Umbilical cord (tissue), 2 donors: Measurements from ENCODE around the gene MRGPRF. TPM values are rescaled to one million over a fixed set of nuclear protein-coding genes. Genes with fewer than 3 reads are reported as not detected.

Source experiments
- DNase-seq: peaks from one replicate; pipeline ENCODE4 v3.0.0-alpha.2; 2015; ENCODE audit warnings: low spot score
- total RNA-seq: library from RNA; depleted of rRNA; stranded (reverse); fragments of >200 nt; gene quantifications from one replicate; pipeline ENCODE4 v1.2.3, GENCODE V29; 2014; ENCODE audit warnings: low replicate concordance; ENCODE audit not compliant: insufficient read depth

MRGPRF gene, protein sequence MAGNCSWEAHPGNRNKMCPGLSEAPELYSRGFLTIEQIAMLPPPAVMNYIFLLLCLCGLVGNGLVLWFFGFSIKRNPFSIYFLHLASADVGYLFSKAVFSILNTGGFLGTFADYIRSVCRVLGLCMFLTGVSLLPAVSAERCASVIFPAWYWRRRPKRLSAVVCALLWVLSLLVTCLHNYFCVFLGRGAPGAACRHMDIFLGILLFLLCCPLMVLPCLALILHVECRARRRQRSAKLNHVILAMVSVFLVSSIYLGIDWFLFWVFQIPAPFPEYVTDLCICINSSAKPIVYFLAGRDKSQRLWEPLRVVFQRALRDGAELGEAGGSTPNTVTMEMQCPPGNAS
- total RNA-seq: 38.8 TPM

- peak; percentile 91 for DNase-seq
Measured at GRCh38 chr11:69013009-69013951, at the start of gene MRGPRF. MRGPRF (minus strand) TSS chr11:69013246; CDS start chr11:69009901, 3,345 bp downstream.

DNA sequence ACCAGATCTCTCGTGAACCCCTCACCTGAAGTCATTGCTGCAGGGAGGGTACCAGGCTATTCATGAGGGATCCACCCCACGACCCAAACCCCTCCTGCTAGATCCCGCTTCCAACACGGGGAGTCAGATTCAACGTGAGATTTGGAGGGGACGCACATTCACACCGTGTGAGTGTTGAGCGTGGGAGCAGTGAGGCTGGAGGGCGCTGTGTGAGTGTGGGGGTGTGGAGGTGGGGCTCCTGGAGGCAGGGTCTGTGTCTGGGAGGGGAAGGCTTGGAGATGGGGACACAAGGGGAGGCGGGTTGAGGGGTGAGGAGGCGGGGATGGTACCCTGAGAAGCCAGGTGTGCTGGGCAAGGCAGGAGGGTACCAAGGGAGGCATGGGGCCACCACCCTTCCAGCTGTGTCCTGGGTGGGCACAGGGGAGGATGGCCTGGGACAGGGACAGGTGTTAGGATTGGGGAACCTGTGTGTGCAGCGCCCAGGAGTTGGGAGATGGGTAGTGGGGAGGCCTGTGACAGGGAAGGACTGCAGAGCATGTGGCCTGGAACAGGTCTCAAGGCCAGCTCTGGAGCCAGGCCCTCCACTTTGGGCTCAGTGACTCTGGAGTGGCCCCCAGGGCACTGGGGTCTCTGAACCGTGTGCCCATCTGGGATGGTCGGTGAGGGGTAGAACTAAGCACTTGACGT is 49.3 kb upstream of the MRGPRF start:
- DNase-seq: no peak

GRCh38 chr11:69061713-69062053 is 48.6 kb upstream of the MRGPRF start:
- DNase-seq: no peak

DNA sequence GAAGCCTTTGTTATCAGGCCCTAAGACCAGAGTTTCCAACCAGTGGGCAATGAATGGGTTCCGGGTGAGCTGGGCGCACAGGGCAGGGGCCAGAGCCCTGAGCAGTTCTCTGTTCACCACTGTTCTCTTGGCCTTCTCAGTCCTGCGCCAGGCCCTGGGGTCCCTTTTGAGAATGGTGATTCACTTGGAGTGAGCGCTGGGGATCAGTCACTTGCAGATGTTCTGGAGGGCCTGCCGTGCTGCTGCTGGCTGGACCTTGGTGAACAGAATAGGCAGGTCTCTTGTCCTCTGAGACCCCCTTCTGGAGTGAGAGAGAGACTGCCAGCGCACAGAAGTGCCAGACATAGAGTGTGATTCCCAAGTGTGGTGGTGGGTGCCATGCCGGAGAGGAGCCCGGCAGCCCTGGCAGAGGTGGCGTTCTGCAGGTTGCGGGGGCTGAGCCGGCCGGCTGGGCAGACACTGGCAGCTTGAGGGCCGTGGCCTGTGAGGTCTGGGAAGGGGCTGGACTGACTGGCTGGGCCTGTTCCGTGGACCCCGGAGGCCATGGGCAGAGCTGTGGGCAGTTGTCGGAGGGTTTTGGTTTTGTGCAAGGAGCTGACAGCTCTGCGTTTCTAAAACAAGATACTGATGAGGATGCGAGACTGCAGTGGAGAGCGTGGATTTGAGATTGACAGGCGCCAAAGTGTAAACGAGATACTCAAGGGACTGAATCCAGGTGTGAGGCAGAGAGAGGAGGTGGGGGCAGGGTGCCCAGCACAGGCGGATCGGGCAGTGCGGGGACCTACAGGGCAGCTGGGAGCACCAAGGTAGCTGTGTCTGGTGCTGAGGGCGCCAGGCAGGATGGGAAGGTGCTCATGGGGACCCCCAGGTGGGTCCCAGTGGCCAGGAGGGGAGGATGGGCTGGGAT is 48.0 kb upstream of the MRGPRF start:
- no peak for DNase-seq

GRCh38 chr11:69059985-69060384 is 46.9 kb upstream of the MRGPRF start:
- DNase-seq: no peak

DNA sequence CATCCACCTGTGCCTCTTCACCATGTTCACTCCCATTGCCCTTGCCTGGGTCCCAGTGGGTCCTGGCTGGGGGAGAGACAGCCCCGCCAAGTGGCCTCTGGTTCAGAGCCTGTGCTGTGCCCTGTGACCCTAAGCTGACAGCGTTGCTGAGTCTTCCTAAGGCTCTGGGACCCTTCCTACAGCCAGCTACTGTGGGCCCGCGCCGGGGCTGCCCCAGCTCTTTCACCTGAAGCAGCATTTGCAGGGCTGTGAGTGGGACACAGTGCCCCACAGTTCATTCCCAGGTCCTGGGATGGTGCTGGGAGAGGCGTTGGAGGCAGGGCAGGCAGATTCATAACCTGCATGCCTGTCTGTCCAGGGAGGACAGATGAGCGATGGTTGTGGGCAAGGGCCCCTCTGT is 46.4 kb upstream of the MRGPRF start:
- DNase-seq: no peak

- no peak for DNase-seq
Measured at GRCh38 chr11:69058511-69059270, 45.6 kb upstream of the MRGPRF start.

DNA sequence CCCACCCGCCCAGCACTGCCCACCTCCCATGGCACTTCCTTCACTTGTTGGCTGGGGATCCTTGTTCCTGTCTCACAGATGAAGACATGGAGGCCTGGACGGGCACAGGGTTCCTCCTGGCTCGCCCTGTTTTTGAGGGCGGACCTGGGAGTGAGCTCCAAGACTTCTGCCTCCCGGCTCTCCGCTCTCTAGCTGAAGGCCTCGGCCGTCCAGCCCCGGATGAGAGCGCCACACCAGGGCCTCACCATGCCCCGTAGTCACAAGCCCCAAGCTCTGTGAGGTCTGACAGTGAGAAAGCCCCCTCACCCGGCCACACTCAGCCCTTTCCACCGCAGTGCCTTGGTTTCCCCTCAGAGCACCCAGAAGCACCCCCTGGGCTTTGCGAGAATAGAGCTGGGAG is 44.8 kb upstream of the MRGPRF start:
- DNase-seq: no peak

DNA sequence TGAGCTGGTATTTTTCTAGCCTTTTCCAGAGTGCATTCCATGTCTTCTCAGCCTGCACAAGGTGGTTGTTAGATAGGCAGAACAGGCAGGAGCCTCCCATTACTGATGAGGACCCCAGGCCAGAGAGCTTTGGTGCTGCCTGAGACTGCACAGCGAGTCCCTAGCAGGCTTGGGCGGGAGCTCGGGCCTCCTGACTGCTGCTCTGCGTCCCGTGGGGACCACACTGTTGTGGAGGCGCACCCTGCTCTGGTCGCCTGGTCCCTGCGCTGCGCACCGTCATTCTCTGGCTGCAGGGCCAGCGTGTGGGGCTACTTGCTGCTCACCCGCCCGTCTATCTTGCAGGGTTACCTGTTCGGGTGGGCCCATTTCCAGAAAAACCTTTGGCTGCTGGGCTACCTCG is 44.2 kb upstream of the MRGPRF start:
- no peak for DNase-seq

DNA sequence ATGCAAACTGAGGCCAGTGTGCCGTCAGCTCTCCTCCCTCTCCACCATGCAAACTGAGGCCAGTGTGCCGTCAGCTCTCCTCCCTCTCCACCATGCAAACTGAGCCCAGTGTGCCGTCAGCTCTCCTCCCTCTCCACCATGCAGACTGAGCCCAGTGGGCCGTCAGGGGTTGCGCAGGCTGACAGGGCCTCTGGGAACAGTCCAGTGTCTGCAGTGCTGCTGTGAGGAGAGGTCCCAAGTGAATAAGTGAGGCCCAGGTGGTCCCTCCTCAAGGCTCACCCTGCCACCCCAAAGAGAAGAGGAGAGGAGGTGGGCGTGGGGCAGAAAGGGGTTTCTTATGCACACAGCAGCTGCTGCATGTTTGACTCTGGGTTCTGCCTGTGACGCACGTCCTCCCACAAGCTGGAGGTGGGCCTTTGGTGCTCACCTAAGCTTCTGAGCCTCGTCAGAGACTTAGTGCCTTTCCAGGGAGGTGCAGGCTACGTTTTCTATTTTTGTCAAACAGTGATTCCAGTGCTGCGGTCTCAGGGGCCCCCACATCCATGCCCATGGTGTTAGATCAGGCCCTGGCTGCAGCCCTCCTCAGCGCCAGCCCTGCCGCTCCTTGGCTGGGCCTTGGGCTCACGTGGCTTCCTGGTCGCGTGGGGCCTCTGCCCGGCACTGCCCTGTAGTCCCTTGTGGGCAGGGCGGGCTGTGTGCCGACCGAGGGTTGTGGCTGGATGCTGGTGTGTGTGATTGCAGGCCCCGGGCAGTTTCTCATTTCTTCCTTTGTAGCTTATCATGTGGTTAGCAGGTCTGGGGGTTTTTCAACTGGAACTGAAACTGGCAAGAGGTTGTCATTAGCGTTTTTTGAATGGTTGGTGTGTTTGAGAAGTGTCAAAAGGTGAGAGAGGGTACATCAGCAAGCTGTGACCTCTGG is 42.8 kb upstream of the MRGPRF start:
- DNase-seq: peak; percentile 14

DNA sequence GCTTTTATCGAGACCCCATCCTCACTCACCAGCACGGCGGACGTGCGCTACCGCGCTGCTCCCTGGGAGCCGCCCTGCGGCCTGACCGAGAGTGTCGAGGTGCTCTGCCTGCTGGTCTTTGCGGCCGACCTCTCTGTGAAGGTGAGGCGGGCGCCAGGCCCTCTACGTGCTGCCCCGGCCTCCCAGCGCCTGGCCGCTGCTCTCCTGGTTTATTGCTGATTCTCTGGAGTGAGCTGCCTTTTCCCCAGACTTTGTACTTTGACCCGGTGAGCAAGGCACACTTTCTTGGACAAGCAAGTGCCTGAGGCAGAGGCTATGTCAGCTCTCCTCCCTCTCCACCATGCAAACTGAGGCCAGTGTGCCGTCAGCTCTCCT is 42.2 kb upstream of the MRGPRF start:
- no peak for DNase-seq

DNA sequence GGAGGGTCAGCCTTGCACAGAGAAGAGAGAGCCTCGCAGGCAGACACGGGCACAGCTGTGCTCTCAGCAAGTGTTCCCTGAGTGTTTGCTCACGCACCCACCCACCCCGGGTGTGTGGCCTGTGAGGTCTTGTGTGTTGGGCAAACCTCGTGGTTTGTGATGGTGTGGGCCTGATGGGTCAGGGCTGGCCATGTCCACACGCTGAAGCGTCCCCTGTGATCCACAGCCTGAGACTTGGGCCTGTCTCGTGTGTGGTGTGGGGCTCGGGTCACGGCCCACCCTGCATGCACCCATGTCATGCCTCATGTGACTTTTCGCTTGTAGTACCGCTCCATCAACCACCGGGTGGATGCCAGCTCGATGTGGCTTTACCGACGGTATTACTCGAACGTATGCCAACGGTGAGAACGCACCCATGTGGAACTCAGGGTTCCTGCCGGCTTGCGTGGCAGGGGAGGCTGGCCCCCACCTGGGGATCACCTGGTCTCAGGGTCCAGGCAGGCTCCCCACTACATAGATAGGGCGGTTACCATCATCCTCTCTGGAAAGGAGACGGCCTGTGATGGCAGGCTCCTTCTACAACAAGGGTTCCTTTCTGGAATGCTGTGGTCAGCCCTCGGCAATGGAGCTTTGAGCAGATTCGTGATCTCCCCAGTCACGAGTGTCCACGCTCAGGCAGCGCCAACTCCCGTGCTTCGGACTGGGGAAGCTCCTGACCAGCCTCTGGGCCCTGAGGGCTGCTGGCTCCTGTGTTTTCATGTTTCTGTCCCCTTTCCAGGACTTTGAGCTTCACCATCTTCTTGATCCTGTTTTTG is 41.6 kb upstream of the MRGPRF start:
- no peak for DNase-seq

DNA sequence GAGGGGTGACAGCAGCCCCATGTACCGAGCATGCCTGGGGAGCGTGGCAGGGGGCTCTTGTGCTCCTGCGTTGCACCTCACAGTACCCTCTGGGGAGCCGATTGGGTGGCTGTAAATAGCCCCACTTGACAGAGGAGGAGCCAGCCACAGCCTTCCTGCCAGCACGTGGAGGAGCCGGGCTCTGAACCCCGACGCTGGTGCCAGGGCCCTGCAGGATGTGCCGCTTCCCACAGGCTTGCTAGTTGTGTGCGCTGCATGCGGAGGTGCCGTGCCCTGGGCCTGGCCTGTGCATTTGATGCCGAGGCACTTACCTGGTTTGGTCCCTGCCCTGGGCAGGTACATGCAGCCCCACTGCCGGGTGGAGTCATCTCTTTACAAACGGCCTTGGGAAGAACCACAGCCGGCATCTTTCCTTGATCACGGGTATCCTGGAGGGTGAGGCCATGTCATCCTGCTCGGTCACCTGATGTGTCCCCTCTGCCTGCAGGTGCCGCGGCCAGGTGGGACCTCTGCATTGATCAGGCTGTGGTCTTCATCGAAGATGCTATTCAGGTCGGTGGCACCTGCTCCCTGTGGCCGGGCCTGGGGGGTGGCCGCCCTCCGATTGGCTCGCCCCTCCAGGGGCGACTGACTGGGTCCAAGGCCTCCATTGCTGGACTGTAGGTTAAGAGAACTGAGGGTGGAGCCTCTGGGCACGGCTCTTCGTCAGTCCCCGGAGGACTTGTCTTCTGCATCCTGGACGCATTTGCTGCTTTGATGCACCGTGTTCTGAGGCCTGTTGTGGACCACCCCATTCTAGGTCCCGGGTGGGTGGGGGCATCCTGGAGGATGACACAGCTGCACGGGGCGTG is 40.7 kb upstream of the MRGPRF start:
- no peak for DNase-seq

DNA sequence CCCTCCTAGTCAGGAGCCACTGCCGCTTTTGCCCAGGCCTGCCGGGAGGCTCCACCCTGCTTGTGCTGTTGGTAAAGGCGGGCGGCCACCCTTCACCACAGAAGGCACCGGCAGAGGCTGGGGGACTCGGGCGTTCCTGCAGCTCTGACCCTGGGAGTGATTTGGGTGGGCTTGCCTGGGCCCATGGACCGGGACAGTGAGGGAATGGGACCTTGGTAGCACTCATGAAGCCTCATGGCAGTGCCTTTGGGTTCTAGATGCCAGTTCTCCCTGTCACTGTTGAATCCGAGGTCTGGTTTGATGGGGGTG is 40.1 kb upstream of the MRGPRF start:
- DNase-seq: no peak

DNA sequence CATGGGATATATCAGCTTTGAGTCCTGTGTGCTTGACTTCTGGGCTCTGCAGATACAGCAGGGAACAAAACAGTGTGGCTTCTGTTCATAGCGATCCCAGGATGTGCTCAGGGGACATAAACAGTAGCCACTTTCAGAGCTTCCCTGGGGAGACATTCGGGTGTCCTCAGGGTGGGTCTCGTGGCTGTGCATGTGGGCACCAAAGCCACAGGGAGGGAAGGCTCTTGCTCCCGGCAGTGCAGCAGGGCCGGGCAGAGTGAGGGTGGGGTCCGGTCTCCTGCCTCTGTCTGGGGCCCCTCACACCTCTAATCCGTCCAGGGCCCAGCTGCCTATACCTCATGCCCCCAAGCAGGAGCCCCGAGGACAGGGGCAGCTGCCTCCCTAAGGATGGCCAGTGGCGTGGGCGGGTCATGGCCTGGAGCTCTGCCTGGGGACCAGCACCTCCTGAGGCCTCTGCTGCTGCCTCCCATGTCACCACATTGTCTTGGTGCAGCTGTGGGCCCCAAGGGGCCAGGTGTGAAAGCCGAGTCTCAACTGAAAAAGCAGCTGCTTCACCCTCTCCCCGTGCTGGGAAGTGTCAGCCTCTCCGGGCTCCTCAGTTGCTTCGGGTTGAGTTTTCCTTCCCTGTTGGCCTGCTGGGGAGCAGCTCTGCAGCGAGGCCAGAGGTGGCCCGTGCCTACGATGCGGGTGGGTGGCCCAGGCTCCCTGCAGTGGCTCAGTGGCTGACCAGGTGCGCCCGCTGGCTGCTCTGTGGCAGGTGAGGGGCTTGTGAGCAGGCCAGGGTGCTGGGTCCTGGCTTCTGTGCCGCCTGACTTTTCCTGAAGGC is 39.5 kb upstream of the MRGPRF start:
- DNase-seq: no peak

GRCh38 chr11:69051381-69052342 is 38.6 kb upstream of the MRGPRF start:
- DNase-seq: no peak
